ENCODE measurements around the gene MOCOS.

- TF ChIP-seq CTCF (IDR thresholded peaks at IDR 0.05) (no peak), EZH2 (IDR thresholded peaks at IDR 0.05; ENCODE audit: borderline replicate concordance, insufficient read depth, low read depth, low read length, poor library complexity, severe bottlenecking) (no peak)
Measured at GRCh38 chr18:36300211-36300610, 112.9 kb downstream of the MOCOS start.
